HepG2 (cell line): ENCODE data around the gene RBM18. TPM values are rescaled to one million over a fixed set of nuclear protein-coding genes. Genes with fewer than 3 reads are reported as not detected.
A peak's percentile ranks its signal among the peaks of the same experiment; 100 is the strongest.

Source experiments
- ARHGAP35 ChIP-seq: sonication (generic); formaldehyde crosslinking; IDR thresholded peaks from 2 replicates; pipeline ENCODE4 v1.9.0; 2022; ENCODE audit warnings: mild to moderate bottlenecking, inconsistent platforms, moderate library complexity, missing genetic modification reagents, borderline replicate concordance
- EZH2 ChIP-seq: conservative IDR thresholded peaks from 2 replicates; pipeline ENCODE4 v1.6.1; 2012; ENCODE audit warnings: mild to moderate bottlenecking, low read depth, low read length, moderate library complexity
- MED13 ChIP-seq: sonication (generic); formaldehyde crosslinking; IDR thresholded peaks from 2 replicates; pipeline ENCODE4 v1.5.0; 2020; ENCODE audit warnings: missing genetic modification reagents
- MTF2 ChIP-seq: sonication (generic); formaldehyde crosslinking; IDR thresholded peaks from 2 replicates; pipeline ENCODE4 v1.5.0; 2020; ENCODE audit warnings: missing genetic modification reagents, borderline replicate concordance
- RAD21 ChIP-seq: fragments of 450-650 bp; formaldehyde crosslinking; IDR thresholded peaks from 2 replicates; pipeline ENCODE4 v1.5.0; 2020; ENCODE audit warnings: mild to moderate bottlenecking
- RBM22 ChIP-seq: fragments of 200-400 bp; formaldehyde crosslinking; optimal IDR thresholded peaks from 2 replicates; pipeline ENCODE3; 2017; ENCODE audit warnings: mild to moderate bottlenecking, low read length, moderate library complexity
- RFXAP ChIP-seq: sonication (generic); formaldehyde crosslinking; IDR thresholded peaks from 2 replicates; pipeline ENCODE4 v1.4.0; 2020; ENCODE audit warnings: missing genetic modification reagents, borderline replicate concordance
- TBX2 ChIP-seq: sonication (generic); formaldehyde crosslinking; IDR thresholded peaks from 2 replicates; pipeline ENCODE4 v1.5.0; 2020; ENCODE audit warnings: missing genetic modification reagents, mild to moderate bottlenecking, borderline replicate concordance
- TCF12 ChIP-seq, 2 experiments: fragments of 450-650 bp in 1 of 2; sonication (generic) in 1 of 2; formaldehyde crosslinking in 1 of 2; IDR thresholded peaks; 2 replicates each; pipeline versions ENCODE4 v1.6.1 to v1.8.0; 2017 to 2022; ENCODE audit warnings: antibody characterized with exemption in 1 of 2, mild to moderate bottlenecking in 1 of 2, missing genetic modification reagents in 1 of 2, moderate library complexity in 1 of 2
- ZNF256 ChIP-seq: sonication (generic); formaldehyde crosslinking; conservative IDR thresholded peaks from 2 replicates; pipeline ENCODE4 v1.4.0; 2020; ENCODE audit warnings: missing genetic modification reagents
- ZNF501 ChIP-seq: sonication (generic); formaldehyde crosslinking; IDR thresholded peaks from 2 replicates; pipeline ENCODE4 v1.5.1; 2020; ENCODE audit warnings: mild to moderate bottlenecking, moderate library complexity, missing genetic modification reagents
- ZSCAN12 ChIP-seq: sonication (generic); formaldehyde crosslinking; IDR thresholded peaks from 2 replicates; pipeline ENCODE4 v1.9.0; 2021; ENCODE audit warnings: mild to moderate bottlenecking, missing genetic modification reagents
- polyA plus RNA-seq, 8 experiments: library from polyadenylated mRNA; depleted of rRNA in 3 of 8; stranded (reverse) in 7 of 8; unstranded in 1 of 8; fragments of >200 nt; fragmentation: Illumina TruSeq in 4 of 8; extraction: Trizol in 4 of 8; gene quantifications; 2 replicates each; pipeline versions ENCODE4 v1.2.1 to v1.2.3, GENCODE V29; 2011 to 2016; ENCODE audit warnings: low read depth in 4 of 8, missing spikeins in 1 of 8, mixed read lengths in 1 of 8; ENCODE audit not compliant: insufficient read depth in 1 of 8
- total RNA-seq, 5 experiments: library from RNA; depleted of rRNA; stranded (reverse); fragments of >200 nt; fragmentation: Illumina TruSeq; extraction: Trizol; gene quantifications; 2 replicates each; pipeline ENCODE4 v1.2.3, GENCODE V29; 2016; ENCODE audit warnings: low read depth in 1 of 5
- TF ChIP-seq, protein P1 (sequence below): IDR thresholded peaks from 2 replicates; pipeline ENCODE4 v1.6.1; 2016; ENCODE audit warnings: missing compliant biosample characterization, missing genetic modification reagents, borderline replicate concordance
- TF ChIP-seq, protein P2 (sequence below), 2 experiments: sonication (generic) in 1 of 2; formaldehyde crosslinking in 1 of 2; IDR thresholded peaks; 2 replicates each; pipeline versions ENCODE4 v1.6.1 to v1.9.0; 2014 to 2022; ENCODE audit warnings: antibody characterized with exemption in 1 of 2, borderline replicate concordance in 1 of 2, inconsistent platforms in 1 of 2, low read depth in 1 of 2, missing genetic modification reagents in 1 of 2
- TF ChIP-seq, protein P3 (sequence below): sonication (generic); formaldehyde crosslinking; IDR thresholded peaks from 2 replicates; pipeline ENCODE4 v1.5.1; 2020; ENCODE audit warnings: missing genetic modification reagents, mild to moderate bottlenecking, borderline replicate concordance
- TF ChIP-seq, protein P4 (sequence below): sonication (generic); formaldehyde crosslinking; IDR thresholded peaks from 2 replicates; pipeline ENCODE4 v1.4.0; 2020; ENCODE audit warnings: missing genetic modification reagents

The RBM18 gene
- total and polyA plus RNA-seq, 2 of the 13 experiments (the other 11 are each of a cell fraction or from before 2014, with no cell fraction given), result 12.6 to 16.6 TPM

DNA sequence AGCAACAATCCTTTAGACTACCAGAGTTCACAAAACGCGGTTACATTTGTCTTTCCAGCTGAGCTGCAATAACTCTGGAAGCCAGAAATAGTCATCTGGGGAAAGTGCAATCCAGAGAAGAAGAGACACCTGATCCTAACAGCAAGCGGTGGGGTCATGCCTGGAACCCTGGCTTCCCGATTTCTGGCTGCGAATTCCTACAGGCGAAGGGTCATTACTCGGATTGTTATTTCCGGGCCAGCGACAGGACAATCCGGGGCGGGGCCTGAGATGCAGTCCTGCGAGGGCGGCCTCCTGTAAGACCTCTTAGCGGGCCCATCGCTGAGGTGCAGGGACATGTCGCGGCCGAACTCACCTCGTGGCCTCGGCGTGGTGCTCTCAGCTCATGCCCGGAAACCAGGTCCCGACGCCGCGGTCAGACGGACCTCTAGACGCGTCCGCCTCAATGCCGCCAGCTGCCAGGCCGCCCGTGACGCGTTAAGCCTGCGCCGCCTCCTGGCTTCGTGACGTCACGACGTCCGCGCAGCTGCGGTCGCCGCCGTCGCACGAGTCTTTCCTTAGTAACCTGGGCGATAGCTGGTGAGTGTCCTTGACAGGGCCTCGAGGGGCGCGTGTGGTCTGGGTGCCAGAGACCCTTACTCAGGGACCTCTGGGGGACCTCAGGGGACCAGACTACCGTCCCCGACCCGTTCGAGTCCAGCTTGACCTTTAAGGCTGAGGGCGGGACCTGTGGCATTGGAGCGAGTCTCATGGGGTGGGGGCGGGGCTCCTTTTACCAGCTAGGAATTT is at the start of gene RBM18, which contains the start of gene MRRF (continued):
- TF ChIP-seq, protein P1, sequence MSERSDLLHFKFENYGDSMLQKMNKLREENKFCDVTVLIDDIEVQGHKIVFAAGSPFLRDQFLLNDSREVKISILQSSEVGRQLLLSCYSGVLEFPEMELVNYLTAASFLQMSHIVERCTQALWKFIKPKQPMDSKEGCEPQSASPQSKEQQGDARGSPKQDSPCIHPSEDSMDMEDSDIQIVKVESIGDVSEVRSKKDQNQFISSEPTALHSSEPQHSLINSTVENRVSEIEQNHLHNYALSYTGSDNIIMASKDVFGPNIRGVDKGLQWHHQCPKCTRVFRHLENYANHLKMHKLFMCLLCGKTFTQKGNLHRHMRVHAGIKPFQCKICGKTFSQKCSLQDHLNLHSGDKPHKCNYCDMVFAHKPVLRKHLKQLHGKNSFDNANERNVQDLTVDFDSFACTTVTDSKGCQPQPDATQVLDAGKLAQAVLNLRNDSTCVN (CRISPR knock-in tag), result peak; percentile 74
- TF ChIP-seq MTF2 (peak; percentile 27; the same call in 1 of the 2 replicates), RBM22 (peak; percentile 38), ZNF501 (CRISPR knock-in tag) (peak; percentile 92), TBX2 (CRISPR knock-in tag) (peak; percentile 92), MED13 (CRISPR knock-in tag) (0 out of 2 replicates have a peak, but pooled peaks have one; percentile 62), ZNF256 (CRISPR knock-in tag) (peak; percentile 85; the same call in 1 of the 2 replicates), ZSCAN12 (peak; percentile 93; the same call in 1 of the 2 replicates), EZH2 (no peak), TCF12 (IDR thresholded peaks at IDR 0.05) (no peak), TCF12 (CRISPR knock-in tag; IDR thresholded peaks at IDR 0.05) (peak; percentile 52; the same call in 1 of the 2 replicates), RFXAP (no peak; the same call in 1 of the 2 replicates), ARHGAP35 (CRISPR knock-in tag) (peak; percentile 99), RAD21 (CRISPR knock-in tag) (0 out of 2 replicates have a peak, but pooled peaks have one; percentile 26)
- TF ChIP-seq, protein P2, sequence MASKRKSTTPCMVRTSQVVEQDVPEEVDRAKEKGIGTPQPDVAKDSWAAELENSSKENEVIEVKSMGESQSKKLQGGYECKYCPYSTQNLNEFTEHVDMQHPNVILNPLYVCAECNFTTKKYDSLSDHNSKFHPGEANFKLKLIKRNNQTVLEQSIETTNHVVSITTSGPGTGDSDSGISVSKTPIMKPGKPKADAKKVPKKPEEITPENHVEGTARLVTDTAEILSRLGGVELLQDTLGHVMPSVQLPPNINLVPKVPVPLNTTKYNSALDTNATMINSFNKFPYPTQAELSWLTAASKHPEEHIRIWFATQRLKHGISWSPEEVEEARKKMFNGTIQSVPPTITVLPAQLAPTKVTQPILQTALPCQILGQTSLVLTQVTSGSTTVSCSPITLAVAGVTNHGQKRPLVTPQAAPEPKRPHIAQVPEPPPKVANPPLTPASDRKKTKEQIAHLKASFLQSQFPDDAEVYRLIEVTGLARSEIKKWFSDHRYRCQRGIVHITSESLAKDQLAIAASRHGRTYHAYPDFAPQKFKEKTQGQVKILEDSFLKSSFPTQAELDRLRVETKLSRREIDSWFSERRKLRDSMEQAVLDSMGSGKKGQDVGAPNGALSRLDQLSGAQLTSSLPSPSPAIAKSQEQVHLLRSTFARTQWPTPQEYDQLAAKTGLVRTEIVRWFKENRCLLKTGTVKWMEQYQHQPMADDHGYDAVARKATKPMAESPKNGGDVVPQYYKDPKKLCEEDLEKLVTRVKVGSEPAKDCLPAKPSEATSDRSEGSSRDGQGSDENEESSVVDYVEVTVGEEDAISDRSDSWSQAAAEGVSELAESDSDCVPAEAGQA (IDR thresholded peaks at IDR 0.05; ENCODE audit: low read depth), result peak; percentile 99
- TF ChIP-seq, protein P2 (CRISPR knock-in tag; IDR thresholded peaks at IDR 0.05; ENCODE audit: borderline replicate concordance), result peak; percentile 90; the same call in 1 of the 2 replicates
- TF ChIP-seq, protein P3, sequence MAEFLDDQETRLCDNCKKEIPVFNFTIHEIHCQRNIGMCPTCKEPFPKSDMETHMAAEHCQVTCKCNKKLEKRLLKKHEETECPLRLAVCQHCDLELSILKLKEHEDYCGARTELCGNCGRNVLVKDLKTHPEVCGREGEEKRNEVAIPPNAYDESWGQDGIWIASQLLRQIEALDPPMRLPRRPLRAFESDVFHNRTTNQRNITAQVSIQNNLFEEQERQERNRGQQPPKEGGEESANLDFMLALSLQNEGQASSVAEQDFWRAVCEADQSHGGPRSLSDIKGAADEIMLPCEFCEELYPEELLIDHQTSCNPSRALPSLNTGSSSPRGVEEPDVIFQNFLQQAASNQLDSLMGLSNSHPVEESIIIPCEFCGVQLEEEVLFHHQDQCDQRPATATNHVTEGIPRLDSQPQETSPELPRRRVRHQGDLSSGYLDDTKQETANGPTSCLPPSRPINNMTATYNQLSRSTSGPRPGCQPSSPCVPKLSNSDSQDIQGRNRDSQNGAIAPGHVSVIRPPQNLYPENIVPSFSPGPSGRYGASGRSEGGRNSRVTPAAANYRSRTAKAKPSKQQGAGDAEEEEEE (CRISPR knock-in tag), result peak; percentile 56; the same call in 1 of the 2 replicates
- TF ChIP-seq, protein P4, sequence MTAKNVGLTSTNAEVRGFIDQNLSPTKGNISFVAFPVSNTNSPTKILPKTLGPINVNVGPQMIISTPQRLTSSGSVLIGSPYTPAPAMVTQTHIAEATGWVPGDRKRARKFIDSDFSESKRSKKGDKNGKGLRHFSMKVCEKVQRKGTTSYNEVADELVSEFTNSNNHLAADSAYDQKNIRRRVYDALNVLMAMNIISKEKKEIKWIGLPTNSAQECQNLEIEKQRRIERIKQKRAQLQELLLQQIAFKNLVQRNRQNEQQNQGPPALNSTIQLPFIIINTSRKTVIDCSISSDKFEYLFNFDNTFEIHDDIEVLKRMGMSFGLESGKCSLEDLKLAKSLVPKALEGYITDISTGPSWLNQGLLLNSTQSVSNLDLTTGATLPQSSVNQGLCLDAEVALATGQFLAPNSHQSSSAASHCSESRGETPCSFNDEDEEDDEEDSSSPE, result peak; percentile 90
